Neuronal stem cell (in vitro differentiated cells): ENCODE results near the gene RNF175.

Experiments used
- DNase-seq: peaks from one replicate; pipeline ENCODE4 v3.0.0-alpha.2; 2013; ENCODE audit warnings: low spot score
- H2AFZ ChIP-seq: one replicate; pipeline ENCODE4 v1.6.1; 2013; ENCODE audit warnings: mild to moderate bottlenecking, low read length, inconsistent platforms
- H2AK5ac ChIP-seq: 2 replicates; pipeline ENCODE4 v1.6.1; 2013; ENCODE audit warnings: low read depth, mild to moderate bottlenecking, inconsistent platforms, low read length, moderate library complexity, mixed read lengths
- H2BK120ac ChIP-seq: 2 replicates; pipeline ENCODE4 v1.6.1; 2013; ENCODE audit warnings: low read depth, mild to moderate bottlenecking, inconsistent platforms, low read length, moderate library complexity, mixed read lengths
- H2BK12ac ChIP-seq: one replicate; pipeline ENCODE4 v1.6.1; 2013; ENCODE audit warnings: low read length, inconsistent platforms
- H2BK15ac ChIP-seq: 2 replicates; pipeline ENCODE4 v1.6.1; 2013; ENCODE audit warnings: mild to moderate bottlenecking, low read length, inconsistent platforms, mixed read lengths
- H2BK5ac ChIP-seq: one replicate; pipeline ENCODE4 v1.6.1; 2013; ENCODE audit warnings: inconsistent platforms, mild to moderate bottlenecking, low read length, moderate library complexity
- H3K14ac ChIP-seq: one replicate; pipeline ENCODE4 v1.6.1; 2013; ENCODE audit warnings: low read length, inconsistent platforms
- H3K18ac ChIP-seq: 2 replicates; pipeline ENCODE4 v1.6.1; 2013; ENCODE audit warnings: low read length, inconsistent platforms
- H3K23ac ChIP-seq: 2 replicates; pipeline ENCODE4 v1.6.1; 2013; ENCODE audit warnings: low read depth, mild to moderate bottlenecking, mixed read lengths, low read length, inconsistent platforms; ENCODE audit not compliant: poor library complexity
- H3K27ac ChIP-seq: replicated peaks from 3 replicates; pipeline ENCODE4 v1.5.1; 2013; ENCODE audit warnings: low read length, inconsistent platforms
- H3K27me3 ChIP-seq, 3 experiments: 2 replicates each; pipeline ENCODE4 v1.6.1; 2013; ENCODE audit warnings: low read length in 3 of 3, mild to moderate bottlenecking in 2 of 3, inconsistent platforms in 1 of 3, low read depth in 1 of 3, mixed read lengths in 1 of 3, moderate library complexity in 1 of 3; ENCODE audit not compliant: control insufficient read depth in 3 of 3, insufficient read depth in 3 of 3
- H3K36me3 ChIP-seq, 2 donors: replicated peaks in 1 of 2; 2 replicates each; pipeline ENCODE4 v1.6.1; 2013; ENCODE audit warnings: low read length in 2 of 2; ENCODE audit not compliant: control insufficient read depth in 2 of 2, insufficient read depth in 2 of 2
- H3K4ac ChIP-seq: 2 replicates; pipeline ENCODE4 v1.6.1; 2013; ENCODE audit warnings: inconsistent platforms, mild to moderate bottlenecking, low read length, moderate library complexity
- H3K4me1 ChIP-seq, 2 donors: 1 replicate in 1 of 2; 2 replicates in 1 of 2; pipeline ENCODE4 v1.6.1; 2013; ENCODE audit warnings: low read length in 2 of 2, low read depth in 1 of 2; ENCODE audit not compliant: control insufficient read depth in 2 of 2, insufficient read depth in 1 of 2
- H3K4me2 ChIP-seq: one replicate; pipeline ENCODE4 v1.6.1; 2013; ENCODE audit warnings: mild to moderate bottlenecking, low read length, inconsistent platforms; ENCODE audit not compliant: insufficient read depth, poor library complexity, severe bottlenecking
- H3K4me3 ChIP-seq, 2 donors: 2 replicates each; pipeline ENCODE4 v1.5.1; 2013; ENCODE audit warnings: low read length in 2 of 2, mild to moderate bottlenecking in 2 of 2, inconsistent platforms in 1 of 2, moderate library complexity in 1 of 2
- H3K79me1 ChIP-seq: one replicate; pipeline ENCODE4 v1.6.1; 2013; ENCODE audit warnings: low read depth, mild to moderate bottlenecking, inconsistent platforms, low read length, moderate library complexity
- H3K9ac ChIP-seq: one replicate; pipeline ENCODE4 v1.6.1; 2013; ENCODE audit warnings: mild to moderate bottlenecking, low read depth, low read length, inconsistent platforms; ENCODE audit not compliant: poor library complexity
- H3K9me3 ChIP-seq, 2 donors: replicated peaks in 1 of 2; 2 replicates each; pipeline versions ENCODE3 to v1.6.1; 2013; ENCODE audit warnings: low read length in 2 of 2, mild to moderate bottlenecking in 2 of 2, inconsistent platforms in 1 of 2, low read depth in 1 of 2, mixed read lengths in 1 of 2, moderate library complexity in 1 of 2; ENCODE audit not compliant: control insufficient read depth in 2 of 2, insufficient read depth in 1 of 2
- H4K8ac ChIP-seq: one replicate; pipeline ENCODE4 v1.6.1; 2013; ENCODE audit warnings: low read depth, mild to moderate bottlenecking, inconsistent platforms, low read length, moderate library complexity
- H4K91ac ChIP-seq: one replicate; pipeline ENCODE4 v1.6.1; 2013; ENCODE audit warnings: low read length, low read depth, mild to moderate bottlenecking, inconsistent platforms; ENCODE audit not compliant: poor library complexity
- WGBS, 2 donors: extraction: QIAGEN DNeasy Blood & Tissue Kit; methylation state at CpG; one replicate each; pipeline ENCODE4 v1.1.7; 2013; ENCODE audit warnings: missing lambda C conversion rate in 2 of 2, mixed read lengths in 1 of 2; ENCODE audit not compliant: insufficient read length in 2 of 2, insufficient replicate concordance in 1 of 2; ENCODE audit errors: extremely low coverage in 2 of 2; 5-methylcytosine and 5-hydroxymethylcytosine counted together

The RNF175 gene

GRCh38 chr4:153766758-153767157, 6.9 kb upstream of the RNF175 start:
- no peak for DNase-seq
- Histone ChIP-seq H4K8ac (no peak overlapping the region), H2BK15ac (no peak overlapping the region), H3K14ac (no peak overlapping the region), H2BK120ac (peak overlapping the region; percentile 93), H3K9ac (no peak overlapping the region), H2BK12ac (no peak overlapping the region), H3K9me3 (peaks cover 3 to 19% of the 10 kb centered on the region in 2 donors), H3K18ac (peak overlapping the region; percentile 90), H3K4me2 (no peak overlapping the region), H3K4me3 (no peak overlapping the region), H3K36me3 (no peaks in the 10 kb centered on the region), H4K91ac (no peak overlapping the region), H3K79me1 (peaks cover 2% of the 10 kb centered on the region), H2BK5ac (peak overlapping the region; percentile 19), H3K4ac (peak overlapping the region; percentile 47), H3K27ac (peak overlapping the region; percentile 98), H3K4me1 (peaks cover 25 to 26% of the 10 kb centered on the region in 2 donors), H2AFZ (no peak overlapping the region), H3K27me3 (no peaks in the 10 kb centered on the region), H3K23ac (peak overlapping the region; percentile 51), H2AK5ac (peak overlapping the region; percentile 92)
- WGBS, 2 donors: no CpG with 5 or more reads among the region's 6 CpGs

- no CpG with 5 or more reads among the region's 8 CpGs for WGBS, 2 donors
These were observed 6.1 kb upstream of the RNF175 start for GRCh38 chr4:153765894-153766293.

DNA sequence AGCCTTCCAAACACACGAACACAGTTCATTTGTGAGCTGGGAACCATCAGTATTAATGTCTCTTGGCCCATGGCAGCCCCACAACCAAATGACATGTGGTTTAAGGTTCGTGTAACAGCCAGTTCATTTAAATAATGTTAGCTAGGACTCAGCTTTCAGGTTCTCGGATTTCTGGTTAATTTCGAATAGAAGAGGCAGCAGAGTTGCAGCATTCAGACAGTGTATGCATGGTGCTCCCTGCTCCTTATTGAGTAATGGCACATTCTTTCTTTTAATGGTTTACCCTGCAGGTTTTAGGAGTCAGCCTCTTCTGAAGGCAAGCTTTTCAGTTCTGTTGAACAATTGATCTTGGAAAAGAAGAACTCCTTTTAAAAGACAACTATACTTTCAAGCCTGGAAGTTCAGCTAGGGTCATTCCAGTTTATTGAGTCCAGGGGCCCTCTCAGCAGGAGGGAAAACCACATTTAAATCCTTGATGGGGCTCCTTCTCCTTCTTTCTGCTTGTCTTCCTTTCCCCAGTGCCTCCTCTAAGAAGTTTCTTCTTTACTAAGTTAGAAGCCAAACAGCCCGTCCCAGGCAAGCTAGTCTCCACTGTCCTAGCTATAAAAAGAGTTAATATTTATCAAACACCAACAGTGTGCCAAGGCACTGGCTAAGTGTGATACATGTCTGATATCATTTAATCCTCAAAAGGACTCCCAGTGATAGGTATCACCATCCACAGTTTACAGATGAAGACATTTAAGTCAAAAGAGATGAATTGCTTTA, 5.0 kb upstream of the RNF175 start:
- H4K91ac ChIP-seq: no peak overlapping the region
- H3K27ac ChIP-seq: peak overlapping the region; percentile 98
- H3K4ac ChIP-seq: no peak overlapping the region
- H3K23ac ChIP-seq: no peak overlapping the region
- H4K8ac ChIP-seq: no peak overlapping the region
- H3K18ac ChIP-seq: no peak overlapping the region
- H2BK12ac ChIP-seq: no peak overlapping the region
- H3K4me2 ChIP-seq: peak overlapping the region; percentile 15
- H3K79me1 ChIP-seq: peaks cover 2% of the 10 kb centered on the region
- no CpG with 5 or more reads among the region's 5 CpGs for WGBS, 2 donors
- H3K9ac ChIP-seq: no peak overlapping the region
- H2BK120ac ChIP-seq: no peak overlapping the region
- DNase-seq: no peak
- peaks cover 3 to 7% of the 10 kb centered on the region in 2 donors for H3K9me3 ChIP-seq
- no peak overlapping the region for H2BK15ac ChIP-seq
- H3K36me3 ChIP-seq: no peaks in the 10 kb centered on the region
- peak overlapping the region; percentile 14 for H2AFZ ChIP-seq
- H2BK5ac ChIP-seq: no peak overlapping the region
- H3K27me3 ChIP-seq: no peaks in the 10 kb centered on the region
- no peak overlapping the region for H2AK5ac ChIP-seq
- H3K4me3 ChIP-seq: no peak overlapping the region
- H3K14ac ChIP-seq: no peak overlapping the region
- H3K4me1 ChIP-seq: peaks cover 30 to 32% of the 10 kb centered on the region in 2 donors

More at GRCh38 chr4:153765894-153766293, 6.1 kb upstream of the RNF175 start:
- Histone ChIP-seq H4K8ac (no peak overlapping the region), H3K27me3 (no peaks in the 10 kb centered on the region), H3K4ac (no peak overlapping the region), H3K4me1 (peaks cover 26 to 28% of the 10 kb centered on the region in 2 donors), H3K79me1 (peaks cover 2% of the 10 kb centered on the region), H3K27ac (peak overlapping the region; percentile 98), H2AK5ac (peak overlapping the region; percentile 5), H2AFZ (no peak overlapping the region), H3K23ac (no peak overlapping the region), H2BK12ac (no peak overlapping the region), H3K4me2 (no peak overlapping the region), H3K36me3 (no peaks in the 10 kb centered on the region), H3K4me3 (no peak overlapping the region), H3K9ac (no peak overlapping the region), H3K18ac (peak overlapping the region; percentile 84), H3K9me3 (peaks cover 3 to 12% of the 10 kb centered on the region in 2 donors), H2BK120ac (no peak overlapping the region), H3K14ac (no peak overlapping the region), H2BK15ac (no peak overlapping the region), H4K91ac (no peak overlapping the region), H2BK5ac (peak overlapping the region; percentile 19)
- DNase-seq: no peak

DNA sequence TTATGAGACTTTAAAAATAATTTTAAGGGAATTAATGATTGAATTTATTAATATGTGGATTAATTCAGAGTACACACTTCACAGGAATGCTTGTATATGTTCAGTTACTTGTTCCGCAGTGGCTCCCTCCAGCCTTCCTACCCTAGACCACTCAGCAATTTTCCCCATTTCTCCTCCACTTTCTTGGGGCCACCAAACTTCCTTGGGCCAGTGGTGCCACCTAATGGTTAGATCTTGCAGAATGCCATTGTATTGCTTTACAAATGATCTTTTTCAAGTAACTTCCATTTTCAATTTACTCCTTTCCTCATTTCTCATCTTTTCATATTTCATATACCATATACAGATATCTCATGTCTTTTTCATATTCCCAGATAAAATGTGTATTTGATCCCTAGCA, 3.6 kb upstream of the RNF175 start:
- H3K4ac ChIP-seq: no peak overlapping the region
- no peak overlapping the region for H2BK15ac ChIP-seq
- no peak overlapping the region for H3K9ac ChIP-seq
- no peak overlapping the region for H3K14ac ChIP-seq
- no peak overlapping the region for H2BK5ac ChIP-seq
- H3K9me3 ChIP-seq: peaks cover 3 to 7% of the 10 kb centered on the region in 2 donors
- no peak overlapping the region for H4K91ac ChIP-seq
- peaks cover 5% of the 10 kb centered on the region for H3K79me1 ChIP-seq
- H2AK5ac ChIP-seq: no peak overlapping the region
- H3K23ac ChIP-seq: no peak overlapping the region
- H3K18ac ChIP-seq: no peak overlapping the region
- peak overlapping the region; percentile 41 for H2AFZ ChIP-seq
- no peak overlapping the region for H3K4me2 ChIP-seq
- peak overlapping the region; percentile 98 for H3K27ac ChIP-seq
- H3K4me3 ChIP-seq: no peak overlapping the region
- no peaks in the 10 kb centered on the region for H3K36me3 ChIP-seq
- no peak for DNase-seq
- peaks cover 30 to 36% of the 10 kb centered on the region in 2 donors for H3K4me1 ChIP-seq
- no CpG with 5 or more reads among the region's 1 CpG for WGBS, 2 donors
- H2BK12ac ChIP-seq: no peak overlapping the region
- H4K8ac ChIP-seq: no peak overlapping the region
- no peak overlapping the region for H2BK120ac ChIP-seq
- H3K27me3 ChIP-seq: no peaks in the 10 kb centered on the region
